HepG2 (cell line): ENCODE data around the gene FAM24A. TPM values are rescaled to one million over a fixed set of nuclear protein-coding genes. Genes with fewer than 3 reads are reported as not detected.

Source experiments
- ATF7-NPFF ChIP-seq: sonication (generic); formaldehyde crosslinking; IDR thresholded peaks from 2 replicates; pipeline ENCODE4 v1.8.1; 2023; ENCODE audit warnings: mild to moderate bottlenecking, low read depth, missing genetic modification reagents, moderate library complexity
- DPF2 ChIP-seq: sonication (generic); formaldehyde crosslinking; IDR thresholded peaks from 2 replicates; pipeline ENCODE4 v1.4.0; 2020; ENCODE audit warnings: mild to moderate bottlenecking, low read depth, missing genetic modification reagents, borderline replicate concordance
- E2F1 ChIP-seq: sonication (generic); formaldehyde crosslinking; IDR thresholded peaks from 2 replicates; pipeline ENCODE4 v1.5.0; 2020; ENCODE audit warnings: missing genetic modification reagents
- HDAC1 ChIP-seq: sonication (generic); formaldehyde crosslinking; IDR thresholded peaks from 2 replicates; pipeline ENCODE4 v1.5.1; 2020; ENCODE audit warnings: mild to moderate bottlenecking, missing genetic modification reagents
- KLF9 ChIP-seq: IDR thresholded peaks from 2 replicates; pipeline ENCODE4 v1.6.1; 2016; ENCODE audit warnings: low read depth
- NCOA5 ChIP-seq: sonication (generic); formaldehyde crosslinking; IDR thresholded peaks from 2 replicates; pipeline ENCODE4 v1.4.0; 2020; ENCODE audit warnings: missing genetic modification reagents
- PLRG1 ChIP-seq: fragments of 450-650 bp; conservative IDR thresholded peaks from 2 replicates; pipeline ENCODE4 v1.6.1; 2016
- SIN3A ChIP-seq: IDR thresholded peaks from 2 replicates; pipeline ENCODE4 v1.6.1; 2011; ENCODE audit warnings: low read depth, mild to moderate bottlenecking, control low read depth, low read length, borderline replicate concordance
- SMAD3 ChIP-seq: sonication (generic); formaldehyde crosslinking; IDR thresholded peaks from 2 replicates; pipeline ENCODE4 v1.4.0; 2020; ENCODE audit warnings: missing genetic modification reagents
- TBX2 ChIP-seq: sonication (generic); formaldehyde crosslinking; IDR thresholded peaks from 2 replicates; pipeline ENCODE4 v1.5.0; 2020; ENCODE audit warnings: missing genetic modification reagents, mild to moderate bottlenecking, borderline replicate concordance
- U2AF2 ChIP-seq: fragments of 200-400 bp; formaldehyde crosslinking; IDR thresholded peaks from 2 replicates; pipeline ENCODE4 v1.6.1; 2017; ENCODE audit warnings: low read depth, mild to moderate bottlenecking, low read length
- ZBTB49 ChIP-seq: sonication (generic); formaldehyde crosslinking; IDR thresholded peaks from 2 replicates; pipeline ENCODE4 v1.4.0; 2020; ENCODE audit warnings: missing genetic modification reagents, borderline replicate concordance
- ZEB1 ChIP-seq: IDR thresholded peaks from 2 replicates; pipeline ENCODE4 v1.6.1; 2012; ENCODE audit warnings: mild to moderate bottlenecking, low read depth, inconsistent platforms; ENCODE audit not compliant: insufficient replicate concordance
- ZNF12 ChIP-seq: sonication (generic); formaldehyde crosslinking; IDR thresholded peaks from 2 replicates; pipeline ENCODE4 v1.5.0; 2020; ENCODE audit warnings: missing genetic modification reagents
- ZNF207 ChIP-seq: fragments of 450-650 bp; IDR thresholded peaks from 2 replicates; pipeline ENCODE4 v1.6.1; 2016; ENCODE audit warnings: antibody characterized with exemption, borderline replicate concordance
- ZNF503 ChIP-seq: sonication (generic); formaldehyde crosslinking; IDR thresholded peaks from 2 replicates; pipeline ENCODE4 v1.4.0; 2020; ENCODE audit warnings: missing genetic modification reagents
- ZNF510 ChIP-seq: sonication (generic); formaldehyde crosslinking; IDR thresholded peaks from 2 replicates; pipeline ENCODE4 v1.4.0; 2020; ENCODE audit warnings: low read depth, mild to moderate bottlenecking, missing genetic modification reagents
- ZNF512B ChIP-seq: sonication (generic); formaldehyde crosslinking; IDR thresholded peaks from 2 replicates; pipeline ENCODE4 v1.5.1; 2020; ENCODE audit warnings: missing genetic modification reagents, mild to moderate bottlenecking, borderline replicate concordance
- polyA plus RNA-seq, 8 experiments: library from polyadenylated mRNA; depleted of rRNA in 3 of 8; stranded (reverse) in 7 of 8; unstranded in 1 of 8; fragments of >200 nt; fragmentation: Illumina TruSeq in 4 of 8; extraction: Trizol in 4 of 8; gene quantifications; 2 replicates each; pipeline versions ENCODE4 v1.2.1 to v1.2.3, GENCODE V29; 2011 to 2016; ENCODE audit warnings: low read depth in 4 of 8, missing spikeins in 1 of 8, mixed read lengths in 1 of 8; ENCODE audit not compliant: insufficient read depth in 1 of 8
- total RNA-seq, 5 experiments: library from RNA; depleted of rRNA; stranded (reverse); fragments of >200 nt; fragmentation: Illumina TruSeq; extraction: Trizol; gene quantifications; 2 replicates each; pipeline ENCODE4 v1.2.3, GENCODE V29; 2016; ENCODE audit warnings: low read depth in 1 of 5
- TF ChIP-seq, protein P1 (sequence below): sonication (generic); formaldehyde crosslinking; conservative IDR thresholded peaks from 2 replicates; pipeline ENCODE4 v1.5.0; 2020; ENCODE audit warnings: missing genetic modification reagents

FAM24A gene
- total and polyA plus RNA-seq, 2 of the 13 experiments (the other 11 are each of a cell fraction or from before 2014, with no cell fraction given), result not detected

DNA sequence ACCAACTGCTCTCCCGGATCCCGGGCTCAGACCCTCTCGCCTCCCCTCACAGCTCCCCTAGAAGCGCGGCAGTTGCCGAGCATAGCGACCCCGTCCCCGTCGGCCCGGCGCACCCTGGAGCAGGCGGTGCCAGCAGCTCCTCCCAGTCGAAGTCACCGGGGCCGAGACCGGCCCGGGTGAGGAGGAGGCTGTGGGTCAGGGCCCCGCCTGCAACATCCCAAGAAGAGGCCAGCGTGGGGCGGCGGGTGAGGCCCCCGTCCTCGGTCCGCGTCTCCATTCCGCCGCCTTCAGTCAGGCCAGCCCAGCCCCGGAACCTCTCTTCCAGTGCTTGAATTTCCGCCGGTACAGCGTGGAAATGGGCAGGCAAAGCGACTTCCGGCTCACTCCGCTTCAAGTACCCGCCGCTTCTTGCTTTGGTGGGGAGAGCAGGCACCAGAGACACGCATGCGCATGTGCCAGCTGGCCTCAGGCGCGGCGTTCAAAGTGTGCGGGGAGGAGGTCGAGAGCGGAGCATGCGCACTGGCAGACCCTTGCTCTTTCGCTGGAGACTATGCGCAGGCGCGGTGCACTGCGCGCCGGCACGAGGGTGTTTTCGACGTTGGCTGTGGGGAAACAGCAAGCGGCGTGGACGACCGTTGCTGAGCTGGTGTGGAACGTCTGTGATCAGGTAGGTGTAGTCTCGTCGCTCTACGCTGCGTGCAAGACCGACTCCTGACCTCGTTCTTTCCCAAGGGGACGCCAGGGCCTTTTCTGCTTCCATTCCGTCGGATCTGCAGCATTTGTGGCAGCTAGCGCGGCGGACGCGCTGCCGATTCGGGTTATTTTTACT lies 43.7 kb downstream of the FAM24A start, which contains the start of gene C10orf88 (continued):
- TF ChIP-seq ZNF503 (0 out of 2 replicates have a peak, but pooled peaks have one; percentile 47), U2AF2 (no peak), ZNF510 (CRISPR knock-in tag) (peak; percentile 95), ZBTB49 (CRISPR knock-in tag) (peak; percentile 39; the same call in 1 of the 2 replicates), KLF9 (0 out of 2 replicates have a peak, but pooled peaks have one; percentile 53), TBX2 (CRISPR knock-in tag) (peak; percentile 94), NCOA5 (CRISPR knock-in tag) (no peak), HDAC1 (peak; percentile 93), ATF7-NPFF (CRISPR knock-in tag) (peak; percentile 96), E2F1 (CRISPR knock-in tag) (no peak), ZEB1 (no peak), SIN3A (0 out of 2 replicates have a peak, but pooled peaks have one; percentile 21), SMAD3 (peak; percentile 87), DPF2 (CRISPR knock-in tag) (no peak), ZNF12 (peak; percentile 56; the same call in 1 of the 2 replicates), ZNF207 (no peak), ZNF512B (CRISPR knock-in tag) (0 out of 2 replicates have a peak, but pooled peaks have one; percentile 44), PLRG1 (no peak)
- TF ChIP-seq, protein P1, sequence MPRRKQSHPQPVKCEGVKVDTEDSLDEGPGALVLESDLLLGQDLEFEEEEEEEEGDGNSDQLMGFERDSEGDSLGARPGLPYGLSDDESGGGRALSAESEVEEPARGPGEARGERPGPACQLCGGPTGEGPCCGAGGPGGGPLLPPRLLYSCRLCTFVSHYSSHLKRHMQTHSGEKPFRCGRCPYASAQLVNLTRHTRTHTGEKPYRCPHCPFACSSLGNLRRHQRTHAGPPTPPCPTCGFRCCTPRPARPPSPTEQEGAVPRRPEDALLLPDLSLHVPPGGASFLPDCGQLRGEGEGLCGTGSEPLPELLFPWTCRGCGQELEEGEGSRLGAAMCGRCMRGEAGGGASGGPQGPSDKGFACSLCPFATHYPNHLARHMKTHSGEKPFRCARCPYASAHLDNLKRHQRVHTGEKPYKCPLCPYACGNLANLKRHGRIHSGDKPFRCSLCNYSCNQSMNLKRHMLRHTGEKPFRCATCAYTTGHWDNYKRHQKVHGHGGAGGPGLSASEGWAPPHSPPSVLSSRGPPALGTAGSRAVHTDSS (CRISPR knock-in tag), result no peak
